H9 (cell line): ENCODE results near the gene SLC4A1. TPM values are rescaled to one million over a fixed set of nuclear protein-coding genes. Genes with fewer than 3 reads are reported as not detected.

Source experiments
- DNase-seq: peaks from one replicate; pipeline ENCODE4 v3.0.0-alpha.2; 2017
- H2AFZ ChIP-seq: one replicate; pipeline ENCODE4 v1.6.1; 2013; ENCODE audit warnings: mild to moderate bottlenecking, low read length, control low read depth, moderate library complexity
- H2AK5ac ChIP-seq: 2 replicates; pipeline ENCODE4 v1.6.1; 2013; ENCODE audit warnings: low read length, control low read depth, mixed read lengths; ENCODE audit not compliant: insufficient read length
- H2BK120ac ChIP-seq: one replicate; pipeline ENCODE4 v1.6.1; 2013; ENCODE audit warnings: low read depth, mild to moderate bottlenecking, low read length, control low read depth, inconsistent platforms; ENCODE audit not compliant: poor library complexity, severe bottlenecking
- H2BK12ac ChIP-seq: 2 replicates; pipeline ENCODE4 v1.6.1; 2013; ENCODE audit warnings: low read length, control low read depth, mixed read lengths, low read depth; ENCODE audit not compliant: insufficient read length
- H2BK15ac ChIP-seq: 2 replicates; pipeline ENCODE4 v1.6.1; 2013; ENCODE audit warnings: low read depth, low read length, control low read depth
- H2BK20ac ChIP-seq: one replicate; pipeline ENCODE4 v1.6.1; 2013; ENCODE audit warnings: low read depth, mild to moderate bottlenecking, low read length, control low read depth, inconsistent platforms; ENCODE audit not compliant: poor library complexity, severe bottlenecking
- H2BK5ac ChIP-seq: 2 replicates; pipeline ENCODE4 v1.6.1; 2013; ENCODE audit warnings: low read length, control low read depth, mixed read lengths; ENCODE audit not compliant: insufficient read length
- H3K14ac ChIP-seq: 2 replicates; pipeline ENCODE4 v1.6.1; 2013; ENCODE audit warnings: low read length, control low read depth; ENCODE audit not compliant: insufficient read depth
- H3K18ac ChIP-seq: 2 replicates; pipeline ENCODE4 v1.6.1; 2013; ENCODE audit warnings: low read depth, mild to moderate bottlenecking, mixed read lengths, low read length, control low read depth; ENCODE audit not compliant: insufficient read length
- H3K23ac ChIP-seq: 2 replicates; pipeline ENCODE4 v1.6.1; 2013; ENCODE audit warnings: low read length, control low read depth, mixed read lengths, low read depth; ENCODE audit not compliant: insufficient read length
- H3K23me2 ChIP-seq: 2 replicates; pipeline ENCODE4 v1.6.1; 2013; ENCODE audit warnings: low read depth, mild to moderate bottlenecking, mixed read lengths, low read length, control low read depth; ENCODE audit not compliant: insufficient read length, poor library complexity, severe bottlenecking
- H3K27ac ChIP-seq: 2 replicates; pipeline ENCODE4 v1.5.1; 2013; ENCODE audit warnings: low read length, control low read depth, mixed read lengths, low read depth; ENCODE audit not compliant: insufficient read length
- H3K27me3 ChIP-seq: 2 replicates; pipeline ENCODE4 v1.6.1; 2013; ENCODE audit warnings: low read length, control low read depth, inconsistent platforms; ENCODE audit not compliant: insufficient read depth
- H3K4ac ChIP-seq: 2 replicates; pipeline ENCODE4 v1.6.1; 2013; ENCODE audit warnings: low read depth, mild to moderate bottlenecking, control low read depth, inconsistent platforms, low read length, moderate library complexity
- H3K4me1 ChIP-seq: 2 replicates; pipeline ENCODE4 v1.6.1; 2013; ENCODE audit warnings: low read length, control low read depth, inconsistent platforms; ENCODE audit not compliant: insufficient read depth
- H3K4me2 ChIP-seq: 2 replicates; pipeline ENCODE4 v1.6.1; 2013; ENCODE audit warnings: low read length, control low read depth, mixed read lengths; ENCODE audit not compliant: insufficient read length, insufficient read depth
- H3K56ac ChIP-seq: 2 replicates; pipeline ENCODE4 v1.6.1; 2013; ENCODE audit warnings: low read depth, mild to moderate bottlenecking, mixed read lengths, low read length, control low read depth; ENCODE audit not compliant: insufficient read length
- H3K79me1 ChIP-seq: 2 replicates; pipeline ENCODE4 v1.6.1; 2013; ENCODE audit warnings: low read depth, mild to moderate bottlenecking, moderate library complexity, low read length, control low read depth, inconsistent platforms; ENCODE audit not compliant: insufficient read depth, poor library complexity, severe bottlenecking
- H3K79me2 ChIP-seq: 2 replicates; pipeline ENCODE4 v1.6.1; 2013; ENCODE audit warnings: low read length, control low read depth, inconsistent platforms; ENCODE audit not compliant: insufficient read depth
- H3K9ac ChIP-seq: 2 replicates; pipeline ENCODE4 v1.6.1; 2013; ENCODE audit warnings: low read length, control low read depth, mixed read lengths; ENCODE audit not compliant: insufficient read length; ENCODE audit errors: extremely low read depth
- H3K9me3 ChIP-seq: one replicate; pipeline ENCODE4 v1.6.1; 2013; ENCODE audit warnings: low read depth, low read length, inconsistent platforms; ENCODE audit not compliant: control insufficient read depth
- H3T11ph ChIP-seq: one replicate; pipeline ENCODE4 v1.6.1; 2013; ENCODE audit warnings: mild to moderate bottlenecking, low read length, control low read depth, inconsistent platforms
- H4K20me1 ChIP-seq: one replicate; pipeline ENCODE4 v1.6.1; 2013; ENCODE audit not compliant: control insufficient read depth, insufficient read length, insufficient read depth
- H4K5ac ChIP-seq: 2 replicates; pipeline ENCODE4 v1.6.1; 2013; ENCODE audit warnings: low read depth, mild to moderate bottlenecking, mixed read lengths, low read length, control low read depth; ENCODE audit not compliant: insufficient read length
- H4K8ac ChIP-seq: replicated peaks from 2 replicates; pipeline ENCODE4 v1.6.1; 2013; ENCODE audit warnings: low read length, control low read depth, mixed read lengths, low read depth; ENCODE audit not compliant: insufficient read length
- H4K91ac ChIP-seq: 2 replicates; pipeline ENCODE4 v1.6.1; 2013; ENCODE audit warnings: low read depth, mild to moderate bottlenecking, moderate library complexity, mixed read lengths, low read length, control low read depth; ENCODE audit not compliant: insufficient read length
- H3K27ac Mint-ChIP-seq, 3 experiments: 2 replicates in 2 of 3; 3 replicates in 1 of 3; pipeline ENCODE4 v1.8.0; 2020 to 2021; ENCODE audit warnings: mixed read lengths in 3 of 3, mild to moderate bottlenecking in 1 of 3, moderate library complexity in 1 of 3
- H3K27me3 Mint-ChIP-seq: 2 replicates; pipeline ENCODE4 v1.8.0; 2021; ENCODE audit warnings: low read depth, mild to moderate bottlenecking, moderate library complexity, mixed read lengths
- H3K36me3 Mint-ChIP-seq, 3 experiments: 2 replicates in 2 of 3; 3 replicates in 1 of 3; pipeline ENCODE4 v1.8.0; 2020 to 2021; ENCODE audit warnings: low read depth in 3 of 3, mixed read lengths in 3 of 3; ENCODE audit not compliant: insufficient read depth in 1 of 3
- H3K4me1 Mint-ChIP-seq, 2 experiments: 2 replicates each; pipeline ENCODE4 v1.8.0; 2020; ENCODE audit warnings: mixed read lengths in 2 of 2
- H3K4me3 Mint-ChIP-seq, 2 experiments: 2 replicates in 1 of 2; 3 replicates in 1 of 2; pipeline ENCODE4 v1.8.0; 2020 to 2021; ENCODE audit warnings: mild to moderate bottlenecking in 2 of 2, mixed read lengths in 2 of 2, moderate library complexity in 1 of 2
- H3K9me3 Mint-ChIP-seq, 2 experiments: 2 replicates in 1 of 2; 3 replicates in 1 of 2; pipeline ENCODE4 v1.8.0; 2020; ENCODE audit warnings: mild to moderate bottlenecking in 2 of 2, mixed read lengths in 2 of 2, moderate library complexity in 1 of 2
- WGBS: extraction: QIAGEN DNeasy Blood & Tissue Kit; methylation state at CpG from one replicate; pipeline ENCODE4 v1.1.7; 2013; ENCODE audit warnings: missing lambda C conversion rate, low lambda C conversion rate, mixed read lengths; ENCODE audit not compliant: insufficient read length; ENCODE audit errors: extremely low coverage; 5-methylcytosine and 5-hydroxymethylcytosine counted together
- total RNA-seq: library from RNA; stranded (reverse); gene quantifications from 2 replicates; pipeline ENCODE4 v1.2.1, GENCODE V29; 2021
- TF ChIP-seq, protein P1 (sequence below): fragments of 200-600 bp; sonication (generic); conservative IDR thresholded peaks from 3 replicates; pipeline ENCODE4 v1.8.0; 2021; ENCODE audit warnings: antibody characterized with exemption, mild to moderate bottlenecking

Gene SLC4A1
- total RNA-seq, 1 experiment from 2014 or later = not detected

DNA sequence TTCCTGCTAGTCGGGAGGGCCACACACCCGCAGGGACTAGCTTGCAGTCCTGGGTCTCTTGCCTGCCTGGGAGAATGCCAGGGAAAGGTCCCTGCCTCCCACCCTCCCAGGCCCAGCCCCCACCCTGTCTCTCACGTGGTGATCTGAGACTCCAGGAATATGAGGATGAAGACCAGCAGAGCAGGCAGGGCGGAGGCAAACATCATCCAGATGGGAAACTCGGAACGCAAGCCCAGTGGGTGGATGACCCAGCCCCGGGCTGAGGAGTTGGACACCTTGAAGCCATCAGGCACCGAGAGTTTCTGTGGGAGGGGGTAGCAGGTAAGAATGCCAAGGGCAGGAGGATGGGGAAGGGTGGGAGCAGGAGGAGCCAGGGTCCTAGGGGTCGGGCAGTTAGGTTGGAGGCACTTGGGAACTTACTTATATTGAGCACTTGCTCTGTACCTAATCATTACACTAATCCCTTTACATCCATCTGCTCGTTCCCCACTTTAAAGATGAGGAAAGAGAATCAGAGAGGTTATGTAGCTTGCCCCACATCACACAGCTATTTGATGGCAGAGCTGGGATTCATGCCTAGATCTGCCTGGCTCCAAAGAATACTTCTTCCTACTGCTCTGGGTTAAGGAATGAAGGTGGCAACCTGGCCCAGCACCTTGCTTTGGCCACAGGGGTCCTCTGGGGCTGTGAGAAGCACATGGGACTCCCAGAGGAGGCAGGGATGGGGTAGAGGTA is 13.4 kb downstream of the SLC4A1 start:
- Histone ChIP-seq H3K27me3 (no peaks in the 10 kb centered on the region), H2AFZ (no peak overlapping the region)
- no CpG with 5 or more reads among the region's 10 CpGs for WGBS

More for the DNA sequence above, 13.4 kb downstream of the SLC4A1 start:
- peaks cover 3 to 16% of the 10 kb centered on the region in 2 experiments; a peak in 3 of 4 replicates for H3K4me1 Mint-ChIP-seq
- no peak overlapping the region for H3K14ac ChIP-seq
- H3K79me1 ChIP-seq = no peaks in the 10 kb centered on the region
- no peak overlapping the region for H3T11ph ChIP-seq
- H3K4me1 ChIP-seq = no peaks in the 10 kb centered on the region
- H3K23ac ChIP-seq = no peak overlapping the region
- no peak overlapping the region for H4K5ac ChIP-seq
- H3K9ac ChIP-seq = no peak overlapping the region
- H3K23me2 ChIP-seq = no peaks in the 10 kb centered on the region
- no peak overlapping the region for H3K4ac ChIP-seq
- H3K9me3 ChIP-seq = no peaks in the 10 kb centered on the region
- no peaks in the 10 kb centered on the region for H3K79me2 ChIP-seq
- H3K56ac ChIP-seq = no peak overlapping the region
- no peak overlapping the region for H2BK20ac ChIP-seq
- H3K4me3 Mint-ChIP-seq = no peak overlapping the region
- H2BK120ac ChIP-seq = no peak overlapping the region
- H2BK12ac ChIP-seq = no peak overlapping the region
- peaks cover 10% of the 10 kb centered on the region for H3K27me3 Mint-ChIP-seq
- DNase-seq = no peak
- no peak overlapping the region for H2BK15ac ChIP-seq
- no peak overlapping the region for H4K91ac ChIP-seq
- H3K36me3 Mint-ChIP-seq = no peaks in the 10 kb centered on the region; a peak in 2 of 7 replicates
- H4K20me1 ChIP-seq = no peaks in the 10 kb centered on the region
- H3K9me3 Mint-ChIP-seq = no peaks in the 10 kb centered on the region
- H3K27ac ChIP-seq = no peak overlapping the region
- no peak overlapping the region for H3K18ac ChIP-seq
- TF ChIP-seq, protein P1, sequence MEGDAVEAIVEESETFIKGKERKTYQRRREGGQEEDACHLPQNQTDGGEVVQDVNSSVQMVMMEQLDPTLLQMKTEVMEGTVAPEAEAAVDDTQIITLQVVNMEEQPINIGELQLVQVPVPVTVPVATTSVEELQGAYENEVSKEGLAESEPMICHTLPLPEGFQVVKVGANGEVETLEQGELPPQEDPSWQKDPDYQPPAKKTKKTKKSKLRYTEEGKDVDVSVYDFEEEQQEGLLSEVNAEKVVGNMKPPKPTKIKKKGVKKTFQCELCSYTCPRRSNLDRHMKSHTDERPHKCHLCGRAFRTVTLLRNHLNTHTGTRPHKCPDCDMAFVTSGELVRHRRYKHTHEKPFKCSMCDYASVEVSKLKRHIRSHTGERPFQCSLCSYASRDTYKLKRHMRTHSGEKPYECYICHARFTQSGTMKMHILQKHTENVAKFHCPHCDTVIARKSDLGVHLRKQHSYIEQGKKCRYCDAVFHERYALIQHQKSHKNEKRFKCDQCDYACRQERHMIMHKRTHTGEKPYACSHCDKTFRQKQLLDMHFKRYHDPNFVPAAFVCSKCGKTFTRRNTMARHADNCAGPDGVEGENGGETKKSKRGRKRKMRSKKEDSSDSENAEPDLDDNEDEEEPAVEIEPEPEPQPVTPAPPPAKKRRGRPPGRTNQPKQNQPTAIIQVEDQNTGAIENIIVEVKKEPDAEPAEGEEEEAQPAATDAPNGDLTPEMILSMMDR = no peak
- H3K27ac Mint-ChIP-seq = 0 out of 7 replicates have a peak overlapping the region, but pooled peaks of 1 of the 3 experiments have one; percentile 52
- H2BK5ac ChIP-seq = no peak overlapping the region
- H2AK5ac ChIP-seq = no peak overlapping the region
- H3K4me2 ChIP-seq = no peak overlapping the region
- no peak overlapping the region for H4K8ac ChIP-seq
